ENCODE results near the gene GMDS. TPM values are rescaled to one million over a fixed set of nuclear protein-coding genes. Genes with fewer than 3 reads are reported as not detected.

GMDS gene
- total RNA-seq, 1 donor from 2014 or later = 14.4 TPM

GRCh38 chr6:1745814-1746213 is 499.6 kb downstream of the GMDS start:
- DNase-seq (ENCODE audit: low spot score) = no peak

- no peak for DNase-seq (ENCODE audit: low spot score)
Observed at GRCh38 chr6:1744543-1744942, 500.9 kb downstream of the GMDS start.

- no peak for DNase-seq (ENCODE audit: low spot score)
Observed at GRCh38 chr6:1739680-1740079, 505.7 kb downstream of the GMDS start.

GRCh38 chr6:1739220-1739619 is 506.2 kb downstream of the GMDS start:
- no peak for DNase-seq (ENCODE audit: low spot score)

GRCh38 chr6:1738558-1739081 is 506.8 kb downstream of the GMDS start:
- DNase-seq (ENCODE audit: low spot score) = no peak

- no peak for DNase-seq (ENCODE audit: low spot score)
Observed at GRCh38 chr6:1737463-1738311, 507.7 kb downstream of the GMDS start.

- DNase-seq (ENCODE audit: low spot score) = no peak
Observed at GRCh38 chr6:1736346-1737105, 508.9 kb downstream of the GMDS start.

GRCh38 chr6:1735239-1735803 is 510.1 kb downstream of the GMDS start:
- DNase-seq (ENCODE audit: low spot score) = no peak

- no peak for DNase-seq (ENCODE audit: low spot score)
Observed at GRCh38 chr6:1730882-1731281, 514.5 kb downstream of the GMDS start.

GRCh38 chr6:1729750-1730140 is 515.7 kb downstream of the GMDS start:
- no peak for DNase-seq (ENCODE audit: low spot score)

- peak; percentile 56 for DNase-seq (ENCODE audit: low spot score)
Observed at GRCh38 chr6:1729133-1729749, 516.2 kb downstream of the GMDS start.

- no peak for DNase-seq (ENCODE audit: low spot score)
Observed at GRCh38 chr6:1726341-1726768, 519.0 kb downstream of the GMDS start.

- peak; percentile 29 for DNase-seq (ENCODE audit: low spot score)
Observed at GRCh38 chr6:1724616-1725015, 520.8 kb downstream of the GMDS start.

GRCh38 chr6:1724124-1724523 is 521.3 kb downstream of the GMDS start:
- DNase-seq (ENCODE audit: low spot score) = peak; percentile 36

GRCh38 chr6:1722801-1723200 is 522.6 kb downstream of the GMDS start:
- no peak for DNase-seq (ENCODE audit: low spot score)

GRCh38 chr6:1720620-1721322 is 524.6 kb downstream of the GMDS start:
- DNase-seq (ENCODE audit: low spot score) = no peak

GRCh38 chr6:1719922-1720321 is 525.5 kb downstream of the GMDS start:
- DNase-seq (ENCODE audit: low spot score) = no peak

- no peak for DNase-seq (ENCODE audit: low spot score)
Observed at GRCh38 chr6:1716868-1717267, 528.5 kb downstream of the GMDS start.

GRCh38 chr6:1716396-1716795 is 529.0 kb downstream of the GMDS start:
- no peak for DNase-seq (ENCODE audit: low spot score)

GRCh38 chr6:1715336-1715735 is 530.1 kb downstream of the GMDS start:
- no peak for DNase-seq (ENCODE audit: low spot score)

- DNase-seq (ENCODE audit: low spot score) = no peak
Observed at GRCh38 chr6:1714654-1715053, 530.8 kb downstream of the GMDS start.
